Stomach (tissue), 9 donors: ENCODE data around the gene DCT. TPM values are rescaled to one million over a fixed set of nuclear protein-coding genes. Genes with fewer than 3 reads are reported as not detected.

Experiments used
- DNase-seq, 2 donors: peaks; one replicate each; pipeline versions ENCODE4 v3.0.0 to v3.0.0-alpha.2; 2013 to 2019
- H3K27ac ChIP-seq, 5 donors: fragments of 200-600 bp in 4 of 5; sonication (generic) in 4 of 5; one replicate each; pipeline ENCODE4 v1.5.1; 2013 to 2019; ENCODE audit warnings: mild to moderate bottlenecking in 1 of 5, moderate library complexity in 1 of 5
- H3K27me3 ChIP-seq, 3 donors: fragments of 200-600 bp; sonication (generic); one replicate each; pipeline ENCODE4 v1.5.1; 2017 to 2019; ENCODE audit warnings: mixed run types in 1 of 3
- H3K36me3 ChIP-seq, 4 donors: fragments of 200-600 bp; sonication (generic); 1 replicate in 3 of 4; 2 replicates in 1 of 4; pipeline ENCODE4 v1.5.1; 2016 to 2019
- H3K4me1 ChIP-seq, 4 donors: fragments of 200-600 bp; sonication (generic); one replicate each; pipeline ENCODE4 v1.5.1; 2016 to 2019
- H3K4me3 ChIP-seq, 4 donors: fragments of 200-600 bp; sonication (generic) in 3 of 4; one replicate each; pipeline ENCODE4 v1.5.1; 2016 to 2019; ENCODE audit warnings: mild to moderate bottlenecking in 1 of 4
- H3K9me3 ChIP-seq, 4 donors: fragments of 200-600 bp; sonication (generic); one replicate each; pipeline ENCODE4 v1.5.1; 2016 to 2019
- EP300 ChIP-seq: sonication (generic); formaldehyde crosslinking; IDR thresholded peaks from one replicate; pipeline ENCODE4 v1.6.1; 2017; ENCODE audit warnings: antibody characterized with exemption
- POLR2A ChIP-seq, 4 donors: fragments of 450-650 bp; IDR thresholded peaks; one replicate each; pipeline ENCODE4 v1.6.1; 2016; ENCODE audit warnings: antibody characterized with exemption in 4 of 4, control low read depth in 2 of 4, mild to moderate bottlenecking in 1 of 4, moderate library complexity in 1 of 4
- POLR2AphosphoS5 ChIP-seq, 3 donors: sonication (generic); formaldehyde crosslinking; IDR thresholded peaks; one replicate each; pipeline ENCODE4 v1.6.1; 2016; ENCODE audit warnings: antibody characterized with exemption in 3 of 3
- WGBS, 5 donors: extraction: QIAGEN DNeasy Blood & Tissue Kit in 3 of 5; methylation state at CpG; one replicate each; pipeline versions ENCODE4 v1.1.5 to v1.1.7; 2013 to 2018; 5-methylcytosine and 5-hydroxymethylcytosine counted together
- intact Hi-C: fragments of 100-400 bp; cut with DNase I; formaldehyde crosslinking; loops from one replicate; pipeline ENCODE4 v1.15.1; 2023; ENCODE audit warnings: low total_unique reads
- polyA plus RNA-seq, 3 donors: library from polyadenylated mRNA; stranded (reverse); fragments of 200-250 nt; gene quantifications; one replicate each; pipeline ENCODE4 v1.2.3, GENCODE V29; 2013
- total RNA-seq, 5 donors: library from RNA; depleted of rRNA; stranded (reverse); fragments of >200 nt; gene quantifications; one replicate each; pipeline versions ENCODE4 v1.1.0 to v1.2.3, GENCODE V29; 2014 to 2016
- TF ChIP-seq, protein P1 (sequence below), 7 experiments: fragments of 450-650 bp in 4 of 7; fragments of 200-600 bp in 3 of 7; sonication (generic) in 3 of 7; IDR thresholded peaks; one replicate each; pipeline ENCODE4 v1.5.1; 2016 to 2019; ENCODE audit warnings: antibody characterized with exemption in 7 of 7, control low read depth in 2 of 7, mild to moderate bottlenecking in 1 of 7
- donor health status: healthy with polysubstance abuse.
- donor health status: Bipolar disorder and iron deficiency.
- donor health status: healthy.

The DCT gene
- total and polyA plus RNA-seq, 8 donors: 0.06 to 0.73 (median 0.08) TPM; not detected in 5

DNA sequence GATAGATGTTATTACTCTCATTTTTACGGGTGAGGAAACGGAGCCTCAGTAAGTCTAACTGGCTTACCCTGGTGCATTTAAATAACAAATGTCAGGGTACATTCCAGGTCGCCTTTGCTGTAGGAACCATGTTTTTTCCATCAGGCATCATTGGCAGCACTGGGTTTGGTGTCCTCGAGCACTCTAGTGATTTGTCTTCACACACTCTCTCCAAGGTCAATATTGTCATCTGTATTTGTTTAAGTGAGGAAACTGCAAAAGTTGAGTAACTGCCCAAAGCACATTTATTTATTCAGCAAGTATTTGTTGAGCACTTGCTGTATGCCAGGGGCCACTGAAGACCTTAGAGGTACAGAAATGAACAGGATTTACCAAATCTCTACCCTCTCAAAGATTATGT lies 78.6 kb downstream of the DCT start:
- Histone ChIP-seq H3K4me1 (no peaks in the 10 kb centered on the region), H3K4me3 (no peak overlapping the region), H3K36me3 (no peaks in the 10 kb centered on the region), H3K9me3 (no peaks in the 10 kb centered on the region), H3K27ac (no peak overlapping the region), H3K27me3 (no peaks in the 10 kb centered on the region)
- no peak for DNase-seq
- 62 to 78% (median 73%) methylated on average over 4 of the region's 4 CpGs for WGBS, 5 donors
- intact Hi-C loops: no loop called here
- no peak for TF ChIP-seq POLR2AphosphoS5 (IDR thresholded peaks at IDR 0.05)
- no peak for TF ChIP-seq EP300
- TF ChIP-seq, protein P1, sequence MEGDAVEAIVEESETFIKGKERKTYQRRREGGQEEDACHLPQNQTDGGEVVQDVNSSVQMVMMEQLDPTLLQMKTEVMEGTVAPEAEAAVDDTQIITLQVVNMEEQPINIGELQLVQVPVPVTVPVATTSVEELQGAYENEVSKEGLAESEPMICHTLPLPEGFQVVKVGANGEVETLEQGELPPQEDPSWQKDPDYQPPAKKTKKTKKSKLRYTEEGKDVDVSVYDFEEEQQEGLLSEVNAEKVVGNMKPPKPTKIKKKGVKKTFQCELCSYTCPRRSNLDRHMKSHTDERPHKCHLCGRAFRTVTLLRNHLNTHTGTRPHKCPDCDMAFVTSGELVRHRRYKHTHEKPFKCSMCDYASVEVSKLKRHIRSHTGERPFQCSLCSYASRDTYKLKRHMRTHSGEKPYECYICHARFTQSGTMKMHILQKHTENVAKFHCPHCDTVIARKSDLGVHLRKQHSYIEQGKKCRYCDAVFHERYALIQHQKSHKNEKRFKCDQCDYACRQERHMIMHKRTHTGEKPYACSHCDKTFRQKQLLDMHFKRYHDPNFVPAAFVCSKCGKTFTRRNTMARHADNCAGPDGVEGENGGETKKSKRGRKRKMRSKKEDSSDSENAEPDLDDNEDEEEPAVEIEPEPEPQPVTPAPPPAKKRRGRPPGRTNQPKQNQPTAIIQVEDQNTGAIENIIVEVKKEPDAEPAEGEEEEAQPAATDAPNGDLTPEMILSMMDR (IDR thresholded peaks at IDR 0.05): no peak

DNA sequence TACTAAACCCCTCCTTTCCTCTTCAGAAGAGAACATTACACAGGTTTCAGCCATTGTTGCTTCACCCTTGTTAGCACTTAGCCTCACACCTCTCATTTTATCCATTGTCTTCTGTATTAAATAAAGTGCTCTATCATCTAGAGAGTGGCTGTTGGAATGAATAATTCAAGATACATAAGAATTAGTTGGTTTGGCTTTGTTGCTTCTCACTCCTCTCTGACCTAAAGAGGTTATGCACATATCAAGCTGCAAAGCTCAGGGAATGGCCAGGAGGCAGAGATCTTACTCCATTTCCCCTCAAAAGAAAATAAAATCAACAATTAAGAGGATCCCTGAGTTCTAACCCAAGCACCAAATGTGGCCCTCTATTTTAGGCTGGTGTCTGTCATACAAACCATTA lies 79.7 kb downstream of the DCT start:
- DNase-seq: no peak
- Histone ChIP-seq H3K4me1 (no peaks in the 10 kb centered on the region), H3K4me3 (no peak overlapping the region), H3K27ac (no peak overlapping the region), H3K36me3 (no peaks in the 10 kb centered on the region), H3K9me3 (no peaks in the 10 kb centered on the region), H3K27me3 (no peaks in the 10 kb centered on the region)
- no peak for TF ChIP-seq POLR2AphosphoS5 (IDR thresholded peaks at IDR 0.05)
- no peak for TF ChIP-seq EP300
- TF ChIP-seq POLR2A (IDR thresholded peaks at IDR 0.05): no peak
- TF ChIP-seq, protein P1 (IDR thresholded peaks at IDR 0.05): no peak
- intact Hi-C loops: no loop called here

DNA sequence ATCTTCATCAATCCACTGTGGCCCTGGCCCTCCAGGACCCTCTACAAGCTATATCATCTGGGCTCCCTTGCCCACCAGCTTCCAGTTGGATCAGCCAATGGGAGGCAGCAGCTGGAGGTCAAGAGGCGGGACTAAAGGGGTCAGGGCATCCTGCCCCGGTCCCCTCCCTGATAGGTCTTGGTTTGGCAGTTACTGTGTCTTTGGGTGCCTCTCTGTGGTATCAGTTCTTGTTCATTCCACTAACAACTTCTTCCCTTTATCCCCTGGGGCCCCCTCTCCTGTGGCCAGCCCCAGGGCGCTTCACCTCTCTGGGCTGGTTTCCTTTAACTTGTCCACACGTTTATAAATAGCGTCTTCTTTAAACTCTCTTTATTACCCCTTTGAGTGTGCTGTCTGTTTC lies 83.6 kb downstream of the DCT start:
- Histone ChIP-seq H3K4me1 (no peaks in the 10 kb centered on the region), H3K27me3 (no peaks in the 10 kb centered on the region), H3K36me3 (no peaks in the 10 kb centered on the region), H3K9me3 (no peaks in the 10 kb centered on the region), H3K4me3 (no peak overlapping the region), H3K27ac (no peak overlapping the region)
- TF ChIP-seq EP300 (no peak), POLR2A (IDR thresholded peaks at IDR 0.05) (no peak), POLR2AphosphoS5 (IDR thresholded peaks at IDR 0.05) (no peak)
- TF ChIP-seq, protein P1 (IDR thresholded peaks at IDR 0.05): no peak
- WGBS, 5 donors: 73 to 82% (median 80%) methylated on average over 5 of the region's 5 CpGs
- intact Hi-C loops: no loop called here
- DNase-seq: no peak

DNA sequence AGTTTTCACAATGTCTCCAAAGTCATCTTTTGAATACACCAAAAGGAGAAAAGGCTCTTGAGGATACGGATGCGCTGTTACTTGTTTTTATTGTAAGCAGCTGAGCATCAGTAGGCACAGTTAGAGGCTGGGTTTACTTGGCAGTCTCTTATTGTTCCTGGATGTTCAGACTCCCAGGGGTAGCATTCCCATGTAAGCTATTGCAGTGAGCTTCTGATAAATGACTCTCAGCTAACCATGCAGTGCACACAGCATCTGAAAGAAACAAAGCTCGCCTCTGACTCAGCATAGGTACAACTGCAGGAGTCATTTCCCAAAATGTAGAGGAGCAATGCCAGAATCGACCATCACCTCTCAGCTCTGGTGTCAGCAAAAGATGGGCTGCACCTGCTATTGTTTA lies 84.8 kb downstream of the DCT start:
- intact Hi-C loops: no loop called here
- H3K4me3 ChIP-seq: no peak overlapping the region
- H3K9me3 ChIP-seq: no peaks in the 10 kb centered on the region
- no peaks in the 10 kb centered on the region for H3K4me1 ChIP-seq
- H3K27me3 ChIP-seq: no peaks in the 10 kb centered on the region
- TF ChIP-seq POLR2AphosphoS5 (IDR thresholded peaks at IDR 0.05) (no peak), POLR2A (IDR thresholded peaks at IDR 0.05) (no peak), EP300 (no peak)
- TF ChIP-seq, protein P1 (IDR thresholded peaks at IDR 0.05): no peak
- H3K36me3 ChIP-seq: no peaks in the 10 kb centered on the region
- no peak for DNase-seq
- H3K27ac ChIP-seq: no peak overlapping the region
- WGBS, 5 donors: 71 to 81% (median 76%) methylated on average over 4 of the region's 4 CpGs

DNA sequence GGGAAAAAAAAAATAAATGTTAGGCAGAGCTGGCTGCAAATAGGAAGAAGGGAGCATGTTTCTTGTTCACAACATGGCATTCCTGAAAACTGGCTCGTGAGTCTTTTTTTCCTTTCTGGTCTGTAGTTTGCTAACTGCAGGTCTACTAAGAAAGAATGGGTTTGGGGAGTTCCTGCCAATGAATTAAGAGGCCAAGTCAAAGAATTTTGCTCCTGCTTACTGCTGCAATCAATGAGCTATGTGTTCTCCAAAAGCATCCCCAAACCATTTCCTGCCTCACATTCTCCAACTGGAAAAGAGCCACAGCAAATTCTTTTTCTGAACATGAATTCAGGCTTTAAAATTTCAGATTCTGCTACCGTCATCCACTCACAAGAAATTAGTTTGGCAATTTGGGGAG lies 88.6 kb downstream of the DCT start:
- Histone ChIP-seq H3K27ac (no peak overlapping the region), H3K36me3 (no peaks in the 10 kb centered on the region)
- peak in 1 of 2 donors; percentile 17 for DNase-seq

More for the DNA sequence above, 88.6 kb downstream of the DCT start:
- no peak overlapping the region for H3K4me3 ChIP-seq
- no peaks in the 10 kb centered on the region for H3K4me1 ChIP-seq
- no peak for TF ChIP-seq EP300
- intact Hi-C loops: no loop called here
- no peaks in the 10 kb centered on the region for H3K9me3 ChIP-seq
- H3K27me3 ChIP-seq: no peaks in the 10 kb centered on the region
- 43 to 74% (median 71%) methylated on average over 2 of the region's 2 CpGs for WGBS, 5 donors
